NCI-H345 treated with DMSO at 0.1 percent for 48 hours (cell line): ENCODE data around the gene CIDEC.
"Not testable (repeated sequence)": the region's sequence is repeated elsewhere in the genome, so short reads cannot be mapped to it uniquely, and the experiment has no call there.

Experiments
- DNase-seq: peaks from one replicate; lab custom pipeline; 2025; ENCODE audit not compliant: unreplicated experiment; lab: John Stamatoyannopoulos, UW

CIDEC gene

GRCh38 chr3:9902372-9903237, 22.6 kb upstream of the CIDEC start, which contains the start of gene IL17RE:
IL17RE (plus strand) TSS chr3:9902848; CDS start chr3:9902933, 85 bp downstream.
- no peak for DNase-seq

GRCh38 chr3:9901967-9902366, 21.9 kb upstream of the CIDEC start:
- DNase-seq = no peak

GRCh38 chr3:9900965-9901415, 20.9 kb upstream of the CIDEC start:
- not testable (repeated sequence) for DNase-seq

GRCh38 chr3:9899289-9899791, 19.3 kb upstream of the CIDEC start:
- DNase-seq = no peak

GRCh38 chr3:9898467-9899241, 18.6 kb upstream of the CIDEC start:
- DNase-seq = no peak

GRCh38 chr3:9897408-9898372, 17.6 kb upstream of the CIDEC start:
- no peak for DNase-seq

GRCh38 chr3:9896755-9897407, 16.8 kb upstream of the CIDEC start:
- DNase-seq = not testable (repeated sequence)

- DNase-seq = not testable (repeated sequence)
These were observed 15.7 kb upstream of the CIDEC start for GRCh38 chr3:9895715-9896114.

- DNase-seq = no peak
These were observed 13.7 kb upstream of the CIDEC start for GRCh38 chr3:9893739-9894138.

- no peak for DNase-seq
These were observed 11.1 kb upstream of the CIDEC start for GRCh38 chr3:9891072-9891622.

GRCh38 chr3:9890249-9891071, 10.4 kb upstream of the CIDEC start, which contains the start of gene JAGN1:
JAGN1 (plus strand) TSS chr3:9890610; CDS start chr3:9890723, 113 bp downstream.
- peak; percentile 43 for DNase-seq

GRCh38 chr3:9889405-9889804, 9.4 kb upstream of the CIDEC start:
- no peak for DNase-seq

GRCh38 chr3:9888540-9888939, 8.5 kb upstream of the CIDEC start:
- no peak for DNase-seq

- DNase-seq = no peak
These were observed 7.4 kb upstream of the CIDEC start for GRCh38 chr3:9887480-9887879.

GRCh38 chr3:9886328-9886727, 6.3 kb upstream of the CIDEC start:
- no peak for DNase-seq

GRCh38 chr3:9884555-9885165, 4.6 kb upstream of the CIDEC start:
- DNase-seq = no peak

GRCh38 chr3:9883706-9884554, 3.9 kb upstream of the CIDEC start:
- no peak for DNase-seq
